ENCODE results near the gene TDRD10.
"Not testable (repeated sequence)": the region's sequence is repeated elsewhere in the genome, so short reads cannot be mapped to it uniquely, and the experiment has no call there.

TDRD10 gene

DNA sequence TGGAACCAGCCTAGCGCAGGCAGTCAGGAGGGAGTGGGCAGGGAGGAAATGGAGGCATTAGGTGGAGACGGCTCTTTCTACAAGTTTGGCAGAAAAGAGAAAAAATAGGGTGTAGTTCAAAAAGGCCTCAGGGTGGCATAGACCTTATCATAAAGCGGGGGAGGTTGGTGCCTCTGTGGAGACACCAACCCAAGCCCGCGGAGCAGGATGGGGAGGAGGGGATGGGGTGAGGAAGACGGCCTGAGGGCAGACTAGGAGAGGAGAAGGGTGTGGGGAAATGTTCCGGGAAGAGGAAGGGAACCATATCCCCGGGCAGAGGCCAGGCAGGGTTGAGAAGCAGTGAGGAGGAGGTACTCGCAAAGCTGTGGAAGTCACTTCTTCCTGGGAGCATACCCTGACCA lies 17.6 kb downstream of the TDRD10 start:
- DNase-seq = no peak

GRCh38 chr1:154520333-154520732 lies 18.3 kb downstream of the TDRD10 start:
- DNase-seq = no peak

- DNase-seq = no peak
Measured at GRCh38 chr1:154521695-154522094, 19.7 kb downstream of the TDRD10 start.

DNA sequence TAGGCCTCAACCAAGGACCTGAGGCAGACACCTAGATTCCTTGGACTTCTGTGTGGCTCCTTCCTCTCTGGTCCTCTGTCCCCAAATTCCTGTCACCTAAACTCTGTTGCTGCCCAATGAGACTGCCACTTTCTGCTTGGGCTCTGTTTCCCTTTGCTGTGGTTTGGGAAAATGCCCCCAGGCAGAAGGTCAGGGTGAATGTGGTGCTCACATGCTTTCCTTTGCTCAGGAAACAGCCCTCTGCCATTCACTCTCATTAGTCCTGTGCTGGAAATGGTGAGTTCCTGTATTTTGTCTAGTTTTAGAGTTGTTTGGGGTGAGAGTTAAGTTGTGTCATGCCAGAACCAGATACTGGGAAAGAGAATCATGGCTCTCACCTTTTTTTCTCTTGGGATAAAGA lies 22.9 kb downstream of the TDRD10 start:
- DNase-seq = no peak

- no peak for DNase-seq
Measured at GRCh38 chr1:154527192-154527591, 25.2 kb downstream of the TDRD10 start.

DNA sequence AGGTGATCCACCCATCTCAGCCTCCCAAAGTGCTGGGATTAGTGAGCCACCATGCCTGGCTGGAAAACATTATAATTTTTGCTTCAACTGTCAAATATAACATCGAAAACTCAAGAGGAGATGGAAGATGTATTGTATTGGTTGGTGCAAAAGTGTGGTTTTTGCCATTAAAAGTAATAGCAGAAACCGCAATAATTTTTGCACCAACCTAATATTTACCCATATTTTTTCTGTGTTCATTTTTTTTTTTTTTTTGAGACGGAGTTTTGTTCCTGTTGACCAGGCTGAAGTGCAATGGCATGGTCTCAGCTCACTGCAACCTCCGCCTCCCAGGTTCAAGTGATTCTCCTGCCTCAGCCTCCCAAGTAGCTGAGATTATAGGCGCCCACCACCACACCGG lies 27.3 kb downstream of the TDRD10 start:
- DNase-seq = no peak

- not testable (repeated sequence) for DNase-seq
Measured at GRCh38 chr1:154531950-154532349, 29.9 kb downstream of the TDRD10 start.

DNA sequence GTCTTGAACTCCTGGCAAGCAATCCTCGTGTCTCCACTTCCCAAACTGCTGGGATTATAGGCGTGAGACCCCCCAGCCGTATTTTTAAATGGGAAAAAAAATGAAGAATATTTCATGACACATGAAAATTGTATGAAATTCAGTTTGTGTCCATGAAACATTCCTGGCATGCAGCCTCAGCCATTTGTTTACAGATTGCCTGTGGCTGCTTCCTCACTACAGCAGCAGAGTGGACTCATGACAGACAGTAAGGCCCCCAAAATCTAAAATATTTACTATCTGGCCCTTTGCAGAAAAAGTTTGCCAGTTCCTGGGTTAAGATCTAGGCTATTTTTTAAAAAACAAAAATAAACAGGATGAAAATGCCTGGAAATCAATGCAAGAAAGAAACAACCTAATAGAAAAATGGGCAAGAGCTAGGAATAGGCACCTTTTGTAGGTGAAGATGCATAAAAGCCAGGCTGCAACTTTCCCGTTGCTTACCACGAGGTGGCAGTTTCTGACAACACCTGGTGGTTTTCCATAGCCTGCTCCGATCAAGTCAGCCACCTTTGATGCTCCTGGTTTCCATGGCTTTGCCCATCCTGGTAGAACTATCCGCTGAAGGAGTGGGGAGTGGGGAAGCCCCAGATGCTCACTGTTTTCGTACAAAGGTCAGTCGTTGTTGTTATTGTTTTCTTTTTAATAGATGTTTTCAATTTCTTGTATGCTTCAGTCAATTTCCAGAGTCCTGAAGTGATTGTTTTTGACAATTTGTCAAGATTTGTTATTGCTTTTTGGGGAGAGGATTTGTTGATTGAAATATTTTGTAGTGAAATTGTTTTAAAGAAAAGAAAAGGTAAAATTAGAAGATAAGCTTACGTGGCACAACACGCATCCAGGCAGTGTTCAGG lies 32.2 kb downstream of the TDRD10 start:
- no peak for DNase-seq

DNA sequence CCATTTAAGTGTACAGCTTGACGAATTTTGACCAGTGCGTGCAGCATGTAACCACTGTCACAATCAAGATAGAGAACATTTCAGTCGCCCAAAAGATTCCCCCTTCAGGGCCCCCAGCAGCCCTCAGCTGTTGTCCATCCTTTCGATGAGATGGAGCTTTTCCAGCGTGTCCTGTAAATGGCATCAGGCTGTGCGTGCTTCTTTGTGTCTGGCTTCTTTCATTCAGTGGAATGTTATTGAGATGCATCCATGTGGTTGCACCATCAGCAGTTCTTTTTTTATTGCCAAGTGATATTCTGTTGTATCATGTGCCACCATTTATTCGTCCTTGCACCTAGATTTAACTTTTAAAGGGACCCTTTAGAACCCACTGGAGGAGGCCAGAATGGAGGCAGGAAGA lies 34.6 kb downstream of the TDRD10 start:
- DNase-seq = no peak

DNA sequence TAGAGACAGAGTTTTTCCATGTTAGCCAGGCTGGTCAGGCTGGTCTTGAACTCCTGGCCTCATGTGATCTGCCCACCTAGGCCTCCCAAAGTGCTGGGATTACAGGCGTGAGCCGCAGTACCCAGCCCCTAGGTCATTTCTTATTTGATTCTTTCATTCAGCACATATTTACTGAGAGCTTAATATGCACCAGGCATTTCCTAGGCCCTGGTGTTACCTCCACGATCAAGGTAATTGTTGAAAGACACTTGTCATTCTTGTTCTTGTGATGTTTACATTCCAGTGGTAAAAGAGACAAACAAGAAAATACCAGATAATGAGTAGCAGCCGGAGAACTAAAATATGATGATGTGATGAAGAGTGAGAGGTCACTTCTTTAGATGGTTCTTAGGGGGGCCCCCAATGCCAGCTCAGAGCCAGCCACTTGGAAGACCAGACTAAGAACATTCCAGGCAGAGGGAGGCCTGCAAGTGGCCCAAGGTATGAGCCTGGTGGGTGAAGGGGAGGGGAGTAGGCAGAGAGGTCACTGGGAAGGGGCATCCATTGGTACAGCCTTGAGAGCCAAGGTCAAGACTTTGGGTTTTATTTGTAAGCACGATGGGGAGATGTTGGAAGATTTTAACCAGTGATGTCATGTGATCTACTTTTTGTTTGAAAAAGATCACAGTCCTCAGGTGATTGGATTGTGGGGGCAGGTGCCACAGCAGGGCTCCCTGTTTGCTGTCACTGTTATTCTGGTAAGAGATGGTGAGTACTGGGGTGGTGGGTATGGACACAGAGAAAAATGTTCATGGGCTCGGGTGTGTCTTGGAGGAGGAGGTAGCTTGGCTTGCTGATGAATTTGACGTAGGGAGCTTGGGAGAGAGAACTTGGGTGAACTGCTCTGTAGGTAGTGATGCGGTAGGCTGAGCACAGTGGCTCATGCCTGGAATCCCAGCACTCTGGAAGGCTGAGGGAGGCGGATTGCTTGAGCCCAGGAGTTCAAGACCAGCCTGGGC lies 37.8 kb downstream of the TDRD10 start:
- no peak for DNase-seq

DNA sequence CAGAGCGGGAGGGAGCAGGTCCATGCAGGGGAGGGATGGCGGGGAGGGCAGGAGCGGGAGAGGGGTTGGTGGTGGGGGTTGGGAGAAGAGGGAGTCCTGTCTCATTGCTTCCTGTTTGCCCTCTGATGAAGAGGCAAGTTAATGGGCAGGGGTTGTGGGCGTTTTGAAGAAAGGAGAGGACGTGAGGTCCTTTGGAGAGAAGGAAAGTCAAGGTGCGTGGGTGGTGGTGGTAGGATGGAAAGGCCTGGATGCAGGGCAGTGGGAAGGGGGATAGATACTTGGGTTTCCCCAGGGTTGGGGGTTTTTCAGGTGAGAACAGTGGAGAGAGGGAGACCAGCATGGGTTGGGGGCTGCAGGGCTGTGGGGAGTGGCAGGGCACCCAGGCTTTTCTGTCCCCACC lies 39.2 kb downstream of the TDRD10 start:
- DNase-seq = no peak

- DNase-seq = peak; percentile 72
Measured at GRCh38 chr1:154546264-154547063, 44.4 kb downstream of the TDRD10 start.

DNA sequence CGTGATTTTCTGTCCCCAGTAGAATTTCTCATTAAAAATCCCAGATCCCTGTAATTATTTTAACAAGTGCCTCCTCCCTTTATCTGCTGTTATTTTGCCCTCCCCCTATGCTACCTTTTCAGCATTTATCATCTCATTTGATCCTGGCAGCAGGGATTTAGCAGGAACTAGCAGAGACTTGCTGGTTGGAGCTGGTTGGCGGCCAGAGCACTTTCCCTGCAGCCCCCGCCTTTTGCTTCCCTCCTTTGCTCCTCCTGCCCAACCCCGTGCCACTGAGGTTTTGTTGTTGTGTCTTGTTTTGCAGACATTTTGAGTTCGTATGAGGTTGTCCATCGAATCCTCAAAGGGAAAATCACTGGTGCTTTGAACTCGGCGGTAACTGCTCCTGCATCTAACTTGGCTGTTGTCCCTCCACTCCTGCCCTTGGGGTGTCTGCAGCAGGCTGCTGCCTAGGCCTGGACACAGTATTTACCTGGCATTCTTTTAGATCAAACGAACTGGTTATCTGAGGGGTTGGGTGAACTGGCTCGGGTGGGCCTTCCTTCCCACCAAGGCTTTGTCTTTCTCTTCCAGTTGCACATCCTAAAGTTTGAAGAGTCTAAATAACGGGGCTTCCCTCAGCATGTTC lies 45.2 kb downstream of the TDRD10 start:
- DNase-seq = no peak

DNA sequence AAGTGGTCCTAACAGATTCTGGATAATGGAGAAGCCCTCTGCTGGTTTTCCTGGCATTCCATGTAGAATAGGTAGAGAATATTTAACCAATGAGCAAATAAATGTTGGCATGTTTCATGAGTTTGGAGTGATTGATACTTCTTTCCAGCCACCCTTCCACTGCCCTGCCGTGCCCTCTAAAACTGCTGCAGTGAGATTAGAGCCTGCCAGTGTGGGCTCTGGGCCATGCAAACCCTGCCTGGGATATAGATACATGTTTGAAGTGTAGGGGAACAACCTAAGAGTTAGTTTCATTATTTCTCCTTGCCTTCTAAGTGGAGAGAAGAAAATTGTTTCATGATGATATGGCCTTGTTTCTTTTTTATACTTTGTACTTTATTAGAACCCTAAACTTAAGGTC lies 46.0 kb downstream of the TDRD10 start:
- no peak for DNase-seq

DNA sequence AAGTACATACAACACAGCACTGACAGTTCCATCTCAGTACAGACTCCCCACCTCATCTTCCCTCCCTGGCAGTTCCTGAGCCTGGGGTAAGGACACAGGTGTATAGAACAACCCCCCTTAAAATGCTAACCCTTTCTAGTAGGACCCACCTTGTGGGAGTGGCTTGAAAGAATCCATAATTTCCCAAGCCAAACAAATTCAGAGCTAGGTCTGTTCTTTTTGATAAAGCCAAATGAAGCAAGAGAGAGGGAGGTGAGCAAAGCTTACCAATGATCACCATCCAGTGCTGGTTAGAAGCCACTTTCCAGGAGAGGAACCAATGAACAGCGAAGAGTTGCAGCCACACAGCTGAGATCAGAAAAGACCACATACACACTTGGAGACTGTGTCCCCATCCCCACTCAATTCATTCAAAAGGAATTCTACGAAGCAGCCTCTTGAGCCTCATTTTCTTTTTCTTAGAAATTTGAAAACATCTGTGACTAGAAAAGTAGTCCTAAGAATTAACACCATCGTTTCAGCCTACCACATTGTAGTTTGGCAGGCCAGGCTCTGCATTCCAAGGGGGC lies 47.3 kb downstream of the TDRD10 start:
- no peak for DNase-seq

- DNase-seq = no peak
Measured at GRCh38 chr1:154550070-154550469, 48.1 kb downstream of the TDRD10 start.

DNA sequence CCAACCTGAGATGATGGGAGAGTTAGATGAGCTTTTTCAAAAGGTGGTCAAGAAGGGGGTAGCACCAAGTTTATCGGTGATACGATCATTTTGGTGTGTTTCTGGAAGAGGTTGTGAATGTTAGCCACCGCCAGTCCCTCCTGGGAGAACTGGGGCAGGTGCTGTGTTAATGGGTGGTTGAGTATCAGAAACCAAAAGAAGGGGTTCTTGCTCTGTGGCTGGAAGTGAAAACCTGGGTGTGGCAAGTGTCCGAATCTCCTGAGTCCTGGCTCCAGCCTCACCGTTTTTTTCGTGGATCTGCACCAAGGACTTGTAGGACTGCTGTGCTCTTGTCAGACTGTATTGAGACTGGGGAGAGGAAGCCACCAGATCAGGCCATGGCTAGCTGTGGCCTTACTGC lies 48.6 kb downstream of the TDRD10 start:
- no peak for DNase-seq

- no peak for DNase-seq
Measured at GRCh38 chr1:154551474-154551873, 49.5 kb downstream of the TDRD10 start.

- DNase-seq = no peak
Measured at GRCh38 chr1:154552036-154552435, 50.0 kb downstream of the TDRD10 start.

- no peak for DNase-seq
Measured at GRCh38 chr1:154553056-154554030, 51.3 kb downstream of the TDRD10 start.

DNA sequence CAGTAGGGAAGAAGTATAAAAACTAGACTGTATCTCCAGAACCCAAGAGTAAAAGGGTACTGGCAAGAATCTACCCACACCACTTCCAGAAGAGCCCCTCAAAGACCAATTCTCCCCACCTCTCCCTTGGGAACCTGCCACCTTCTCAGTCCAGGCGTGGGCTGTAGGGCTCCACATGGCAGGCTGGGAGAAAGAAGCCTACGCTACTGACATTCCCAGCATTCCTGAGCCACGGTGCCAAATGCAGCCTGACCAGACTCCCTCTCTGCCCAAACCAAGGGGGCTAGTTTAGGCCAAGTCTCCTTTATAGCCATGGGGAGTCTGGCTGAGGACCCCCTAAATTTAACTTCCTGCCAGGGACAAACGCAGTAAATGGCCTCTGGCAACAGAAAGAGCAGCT lies 54.4 kb downstream of the TDRD10 start:
- no peak for DNase-seq

Measured in activated CD4-positive, alpha-beta T cell treated with anti-CD3 and anti-CD28 coated beads, Interleukin-2, Interleukin-6, amounts not matched to agents 100 ng/mL and 50 ng/mL, durations not matched to agents 16 hours and 8 hours (primary cell).